Stimulated activated CD8-positive, alpha-beta memory T cell treated with anti-CD3 and anti-CD28 coated beads, Interleukin-12 subunit alpha, Interleukin-12 subunit beta, amount 100 ng/mL, for 1 hour (primary cell): Measurements from ENCODE around the gene ARID3A.

ENCODE experiments used
- DNase-seq: peaks from one replicate; pipeline ENCODE4 v3.0.0-alpha.2; 2020; ENCODE audit warnings: low read depth

Gene ARID3A

DNA sequence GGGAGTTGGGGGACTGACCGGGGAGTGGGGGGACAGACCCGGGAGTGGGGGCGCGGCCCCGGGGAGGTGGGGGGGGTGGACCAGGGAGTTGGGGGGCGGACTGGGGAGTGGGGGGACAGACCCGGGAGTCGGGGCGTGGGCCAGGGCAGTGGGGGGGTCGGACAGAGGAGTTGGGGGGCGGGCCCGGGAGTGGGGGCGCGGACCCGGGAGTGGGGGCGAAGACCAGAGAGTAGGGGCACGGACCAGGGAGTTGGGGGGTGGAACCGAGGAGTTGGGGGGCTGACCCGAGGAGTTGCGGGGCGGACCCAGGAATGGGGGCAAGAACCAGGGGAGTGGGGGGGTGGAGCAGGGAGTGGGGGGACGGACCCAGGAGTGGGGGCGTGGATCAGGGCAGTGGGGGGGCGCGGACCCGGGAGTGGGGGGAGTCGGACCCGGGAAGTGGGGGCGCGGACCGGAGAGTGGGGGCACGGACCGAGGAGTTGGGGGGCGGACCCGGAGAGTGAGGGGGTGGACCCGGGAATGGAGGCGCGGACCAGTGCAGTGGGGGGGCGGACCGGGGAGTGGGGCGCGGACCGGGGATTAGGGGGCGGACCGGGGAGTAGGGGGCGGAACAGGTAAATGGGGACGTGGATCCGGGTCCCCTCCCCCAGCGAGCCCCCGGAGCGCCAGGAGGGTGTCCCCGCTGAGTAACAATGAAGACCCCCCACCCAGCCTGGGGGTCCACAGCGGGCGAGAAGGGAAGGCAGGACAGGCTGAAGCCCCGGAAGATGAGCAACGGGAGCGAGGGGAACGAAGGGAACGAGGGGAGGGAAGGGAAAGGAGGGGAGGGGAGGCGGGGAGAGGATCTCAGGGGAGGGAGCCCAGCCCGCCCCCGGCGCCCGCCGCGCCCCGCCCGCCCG, 13.4 kb upstream of the ARID3A start:
- no peak for DNase-seq

DNA sequence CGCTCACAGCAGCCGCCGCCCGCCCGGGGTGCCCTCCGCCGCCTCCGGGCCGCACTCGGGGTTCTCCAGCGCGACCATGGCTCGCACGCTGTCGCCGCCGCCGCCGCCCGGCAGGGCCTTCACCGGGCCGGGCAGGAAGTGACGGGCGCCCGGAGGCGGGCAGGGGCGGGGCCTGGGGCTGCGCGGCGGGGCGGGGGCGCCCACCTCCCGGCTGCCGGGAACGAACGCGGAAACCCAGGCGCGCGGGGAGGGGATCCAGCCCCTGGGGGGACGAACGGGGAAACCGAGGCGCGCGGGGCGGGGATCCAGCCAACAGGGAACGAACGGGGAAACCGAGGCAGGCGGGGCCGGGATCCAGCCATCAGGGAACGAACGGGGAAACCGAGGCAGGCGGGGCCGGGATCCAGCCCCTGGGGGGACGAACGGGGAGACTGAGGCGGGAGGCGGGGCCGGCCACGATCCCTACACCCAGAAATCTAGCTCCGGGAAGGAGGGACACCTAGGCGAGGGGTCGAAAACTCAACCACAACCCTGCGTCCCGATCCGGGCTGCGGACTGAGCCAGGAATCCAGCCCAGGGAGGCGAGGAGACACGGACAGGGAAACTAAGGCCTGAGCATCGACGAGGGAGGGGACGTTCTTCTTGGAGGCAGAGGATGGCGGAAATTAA, 12.6 kb upstream of the ARID3A start, which contains the start of gene R3HDM4:
TSS of gene R3HDM4 (minus strand) at position 140 of the 669 bp plus-strand sequence. CDS start at position 78, 62 bp downstream.
- peak; percentile 68 for DNase-seq

DNA sequence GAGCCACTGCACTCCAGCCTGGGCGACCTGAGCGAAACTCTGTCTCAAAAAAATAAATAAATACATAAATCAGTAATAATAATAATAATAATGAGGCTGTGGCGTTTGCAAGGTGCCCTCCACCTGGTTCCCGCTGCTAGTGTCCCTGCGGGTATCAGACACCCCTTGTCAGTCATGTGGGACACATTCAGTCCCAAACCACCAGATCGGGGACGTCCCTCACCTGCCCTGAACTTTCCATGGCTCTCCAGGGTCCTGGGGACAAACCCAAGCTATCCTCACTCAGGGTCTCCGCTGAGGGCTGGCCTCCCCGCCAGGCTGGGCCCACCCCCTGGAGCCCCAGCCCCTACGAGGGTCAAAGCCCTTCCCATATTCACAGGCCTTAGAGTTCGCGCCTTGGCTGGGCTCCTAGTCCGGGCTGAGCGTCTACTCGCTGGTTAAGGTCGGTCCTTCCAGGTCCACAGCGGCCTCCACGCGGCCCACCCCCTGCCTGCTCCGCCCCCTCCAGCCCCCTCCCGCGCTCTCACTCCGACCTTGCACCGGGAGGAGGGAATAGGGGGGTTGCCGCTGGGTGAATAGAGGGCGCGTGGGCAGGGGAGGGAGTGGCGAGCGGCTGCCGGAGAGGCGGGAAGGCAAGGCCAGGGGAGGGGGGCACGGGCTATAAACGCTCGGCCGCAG, 9.1 kb upstream of the ARID3A start:
- DNase-seq, result no peak

DNA sequence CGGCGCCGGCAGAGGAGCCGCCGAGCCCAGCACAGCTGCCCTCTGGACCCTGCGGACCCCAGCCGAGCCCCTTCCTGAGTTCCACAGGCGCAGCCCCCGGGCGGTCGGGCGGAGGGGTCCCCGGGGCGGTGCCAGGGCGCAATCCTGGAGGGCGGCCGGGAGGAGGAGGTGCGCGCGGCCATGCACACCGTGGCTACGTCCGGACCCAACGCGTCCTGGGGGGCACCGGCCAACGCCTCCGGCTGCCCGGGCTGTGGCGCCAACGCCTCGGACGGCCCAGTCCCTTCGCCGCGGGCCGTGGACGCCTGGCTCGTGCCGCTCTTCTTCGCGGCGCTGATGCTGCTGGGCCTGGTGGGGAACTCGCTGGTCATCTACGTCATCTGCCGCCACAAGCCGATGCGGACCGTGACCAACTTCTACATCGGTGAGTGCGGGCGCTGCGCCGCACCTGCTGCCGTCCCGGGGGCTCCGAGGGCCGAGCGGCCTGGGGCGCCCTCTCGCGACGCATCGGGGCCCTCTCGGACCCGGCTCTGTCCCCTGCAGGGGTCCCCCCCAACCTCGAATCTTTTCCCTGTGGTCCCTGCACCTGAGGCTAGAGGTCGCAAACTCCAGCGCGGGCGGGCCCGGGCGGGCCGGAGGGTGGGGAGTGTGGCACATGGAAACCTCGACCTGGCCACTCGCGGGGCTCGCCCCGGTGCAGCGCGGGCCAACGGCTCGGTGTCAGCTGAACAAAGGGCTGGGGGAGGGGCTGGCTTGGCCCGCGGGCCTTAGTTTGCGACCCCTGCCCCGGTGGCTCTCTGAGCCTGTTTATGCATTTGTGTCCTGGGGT, 8.3 kb upstream of the ARID3A start, which contains the start of gene KISS1R:
TSS of gene KISS1R (plus strand) at position 11 of the 829 bp plus-strand sequence. CDS start at position 181, 170 bp downstream.
- no peak for DNase-seq

DNA sequence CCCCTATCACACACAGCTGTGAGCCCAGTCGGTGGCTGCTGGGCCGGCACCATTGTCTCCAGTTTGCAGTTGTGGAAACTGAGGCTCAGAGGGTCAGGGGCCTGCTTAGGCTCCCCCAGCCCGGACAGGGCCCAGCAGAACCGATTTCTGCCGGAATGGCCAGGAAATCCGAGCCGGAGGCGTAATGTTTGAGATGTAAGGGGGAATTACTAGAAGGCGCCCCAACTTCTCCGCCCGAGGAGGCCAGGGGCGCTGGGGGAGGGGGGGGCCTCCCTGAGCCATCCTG, 7.7 kb upstream of the ARID3A start:
- no peak for DNase-seq

- DNase-seq, result no peak
These were observed 7.2 kb upstream of the ARID3A start for GRCh38 chr19:918481-919198.

DNA sequence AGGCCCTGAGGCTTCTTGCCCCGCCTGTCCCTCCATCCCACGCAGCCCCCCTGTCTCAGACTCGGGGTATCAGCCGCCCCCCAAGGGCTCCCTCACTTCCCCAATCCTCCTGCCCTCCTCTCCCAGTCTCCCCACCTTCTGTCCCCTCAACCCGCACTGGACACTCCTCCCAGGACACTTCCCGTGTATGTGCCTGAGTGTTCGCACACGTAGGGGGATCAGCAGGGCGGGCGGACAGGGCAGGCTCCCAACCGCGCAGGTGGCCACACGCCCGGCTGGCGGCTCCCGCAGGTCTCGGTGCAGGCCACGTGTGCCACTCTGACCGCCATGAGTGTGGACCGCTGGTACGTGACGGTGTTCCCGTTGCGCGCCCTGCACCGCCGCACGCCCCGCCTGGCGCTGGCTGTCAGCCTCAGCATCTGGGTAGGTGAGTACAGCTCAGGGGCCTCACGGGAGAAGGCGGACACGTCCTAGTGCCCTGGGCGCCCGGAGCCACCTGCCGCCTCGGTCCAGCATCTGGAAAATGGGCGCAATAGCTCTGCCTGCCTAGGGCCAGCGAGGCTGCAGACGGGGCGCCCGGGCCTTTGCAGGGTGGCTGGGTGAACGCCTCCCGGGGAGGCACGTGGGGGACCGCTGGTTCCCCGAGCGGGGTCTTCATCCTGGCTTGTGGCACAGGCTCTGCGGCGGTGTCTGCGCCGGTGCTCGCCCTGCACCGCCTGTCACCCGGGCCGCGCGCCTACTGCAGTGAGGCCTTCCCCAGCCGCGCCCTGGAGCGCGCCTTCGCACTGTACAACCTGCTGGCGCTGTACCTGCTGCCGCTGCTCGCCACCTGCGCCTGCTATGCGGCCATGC, 6.4 kb upstream of the ARID3A start:
- DNase-seq, result no peak

- peak; percentile 50 for DNase-seq
These were observed 5.6 kb upstream of the ARID3A start for GRCh38 chr19:920051-920864.

- no peak for DNase-seq
These were observed 1.2 kb upstream of the ARID3A start for GRCh38 chr19:924553-925086.

DNA sequence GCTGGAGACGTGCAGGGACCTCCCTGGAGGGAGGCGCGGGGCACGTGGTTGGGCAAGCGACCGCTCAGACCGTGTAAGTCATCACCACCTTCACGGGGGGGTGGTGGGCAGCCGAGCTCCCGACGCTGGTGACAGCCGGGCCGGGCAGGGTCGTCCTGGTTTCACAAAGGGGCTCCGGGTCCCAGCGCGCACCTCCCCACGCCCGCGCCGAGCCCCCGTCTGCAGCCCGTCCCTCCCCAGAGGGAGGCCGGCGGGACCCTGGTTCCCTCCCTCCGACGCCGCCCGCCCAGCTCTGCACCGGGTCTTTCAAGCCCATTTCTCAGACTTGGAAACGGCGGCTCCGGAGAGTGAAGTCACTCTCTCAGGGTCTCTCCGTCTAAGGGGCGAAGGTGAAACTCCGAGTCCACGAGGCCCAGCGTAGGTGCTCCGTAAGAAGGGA, 729 bp upstream of the ARID3A start:
- DNase-seq, result no peak

DNA sequence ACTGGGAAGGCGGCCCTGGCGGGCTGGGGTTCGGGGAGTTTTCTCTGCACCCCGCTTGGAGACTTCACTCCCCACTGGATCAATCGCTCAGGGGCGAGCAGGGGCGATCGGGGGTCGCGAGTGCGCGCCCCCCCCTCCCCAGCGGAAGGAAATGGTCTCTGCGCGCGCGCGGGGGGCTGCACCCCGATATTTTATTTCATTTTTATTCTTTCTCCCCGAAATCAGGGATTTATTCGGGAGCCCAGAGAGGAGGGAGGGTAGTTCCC, 421 bp downstream of the ARID3A start:
- no peak for DNase-seq

DNA sequence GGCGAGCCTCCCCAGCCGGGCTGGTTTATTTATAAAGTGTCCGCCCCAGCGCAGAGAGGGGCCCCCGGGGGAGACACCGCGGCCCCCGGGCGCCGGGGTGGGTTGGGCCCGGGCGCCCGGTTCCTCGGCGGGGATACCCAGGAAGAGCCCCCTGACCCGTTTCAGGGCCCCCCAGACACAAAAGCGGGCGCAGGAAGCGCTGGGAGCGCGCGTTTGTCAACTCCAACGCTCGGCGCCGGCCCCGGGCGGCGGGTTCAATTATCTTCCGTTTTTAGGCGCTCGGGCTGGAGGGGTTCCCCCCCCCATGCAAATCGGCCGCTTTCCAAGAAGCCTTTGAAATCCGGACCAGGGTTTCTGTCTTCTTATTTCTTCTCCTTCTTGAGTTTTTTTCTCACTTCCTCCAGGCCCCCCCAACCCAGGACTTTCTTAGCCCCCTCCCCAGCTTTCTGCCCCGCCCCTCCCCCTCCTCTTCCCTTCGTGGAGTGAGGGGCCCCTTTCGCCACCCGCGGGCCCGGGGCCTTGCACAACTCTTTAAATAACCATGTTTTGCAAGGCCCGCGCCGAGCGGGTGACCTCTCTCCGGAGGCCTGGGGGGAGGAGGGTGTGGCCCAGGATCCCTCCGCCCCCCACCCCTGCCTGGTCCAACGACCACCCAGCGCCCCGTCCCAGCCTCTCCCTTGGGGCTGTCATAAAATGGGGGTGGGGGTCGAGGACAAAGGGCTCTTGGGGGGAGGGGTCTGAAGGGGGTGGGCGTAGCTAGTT, 935 bp downstream of the ARID3A start:
- DNase-seq, result no peak

GRCh38 chr19:927351-927779, 1.5 kb downstream of the ARID3A start:
- DNase-seq, result no peak

DNA sequence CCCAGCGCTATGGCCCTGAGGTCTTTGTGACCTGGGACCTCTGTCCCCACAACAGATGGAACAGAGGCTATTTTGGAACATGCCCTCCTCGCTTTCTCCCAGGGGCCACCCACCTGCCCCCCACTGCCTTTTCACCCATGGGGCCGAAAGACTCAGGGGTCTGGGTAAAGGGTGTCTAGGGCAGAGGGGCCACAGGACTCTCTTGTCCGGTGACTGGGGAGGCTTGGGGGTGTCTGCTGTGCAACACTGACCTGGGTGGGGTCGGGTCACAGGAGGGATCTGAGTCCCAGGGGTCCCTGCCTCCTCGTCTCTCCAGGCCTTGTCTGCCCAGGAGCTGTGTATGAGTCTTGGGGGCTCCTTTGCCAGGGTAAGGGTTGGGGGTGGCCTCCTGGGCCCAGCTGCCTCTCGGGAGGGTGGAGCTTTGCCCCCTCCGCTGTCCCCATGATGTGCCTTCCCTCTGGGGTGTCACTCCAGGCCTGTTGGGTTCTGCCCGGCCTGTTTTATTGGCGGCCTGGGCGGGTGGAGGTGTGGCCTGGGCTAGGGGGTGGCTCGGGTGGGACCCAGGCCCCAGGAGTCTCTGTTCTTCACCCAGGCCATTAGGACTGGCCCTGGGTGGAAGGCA, 2.1 kb downstream of the ARID3A start:
- no peak for DNase-seq

DNA sequence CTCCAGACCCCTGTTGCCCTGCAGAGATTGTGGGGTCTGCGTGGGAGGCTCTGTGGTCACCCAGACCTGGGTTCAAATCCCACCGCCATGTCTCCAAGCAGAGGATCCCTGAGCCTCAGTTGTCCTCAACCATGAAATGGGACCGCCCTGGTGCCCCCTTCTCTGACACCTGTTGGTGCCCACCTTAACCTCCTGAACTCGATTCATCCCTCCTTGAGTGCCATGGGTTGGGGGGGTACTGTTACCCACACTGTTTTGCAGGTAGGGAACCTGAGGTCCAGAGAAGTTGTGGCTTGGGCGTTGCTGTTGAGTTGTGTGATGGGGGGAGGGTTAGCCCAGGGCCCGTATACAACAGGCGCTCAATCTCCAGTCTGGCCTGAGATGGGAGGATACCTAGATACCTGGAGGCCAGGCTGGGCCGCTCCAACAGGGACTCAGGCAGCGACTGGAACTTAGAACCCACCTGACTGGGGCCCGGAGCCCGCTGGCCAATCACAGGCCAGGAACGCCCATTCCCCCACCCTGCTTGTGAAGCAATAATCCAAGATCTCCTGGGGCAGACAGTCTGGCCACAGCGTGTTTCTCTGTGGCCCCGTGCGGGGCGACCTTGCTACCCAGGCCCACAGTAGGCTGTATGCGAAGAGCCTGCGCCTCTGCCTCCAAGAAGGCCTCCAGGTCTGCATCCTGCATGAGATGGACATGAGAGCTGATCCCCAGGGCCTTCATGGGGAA, 2.8 kb downstream of the ARID3A start:
- DNase-seq, result no peak

DNA sequence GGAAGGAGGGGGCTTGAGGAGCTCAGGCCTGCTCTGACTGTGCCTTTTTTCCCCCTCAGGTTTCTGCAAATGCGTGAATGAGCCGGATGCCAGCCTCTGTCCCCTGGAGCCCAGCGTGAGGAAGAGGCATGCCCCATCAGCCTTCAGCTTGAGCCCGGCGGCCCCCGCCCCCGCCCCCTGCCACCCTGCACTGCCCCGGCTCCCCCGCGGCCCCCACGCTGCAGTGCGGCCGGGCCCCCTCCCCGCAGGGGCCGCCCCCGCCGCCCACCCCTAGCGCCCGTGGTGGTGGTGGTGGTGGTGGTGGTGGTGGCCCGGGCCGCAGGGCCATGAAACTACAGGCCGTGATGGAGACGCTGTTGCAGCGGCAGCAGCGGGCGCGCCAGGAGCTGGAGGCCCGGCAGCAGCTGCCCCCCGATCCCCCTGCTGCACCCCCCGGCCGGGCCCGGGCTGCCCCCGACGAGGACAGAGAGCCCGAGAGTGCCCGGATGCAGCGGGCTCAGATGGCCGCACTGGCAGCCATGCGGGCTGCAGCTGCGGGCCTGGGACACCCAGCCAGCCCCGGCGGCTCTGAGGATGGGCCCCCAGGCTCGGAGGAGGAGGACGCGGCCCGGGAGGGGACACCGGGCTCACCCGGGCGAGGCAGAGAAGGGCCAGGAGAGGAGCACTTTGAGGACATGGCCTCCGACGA, 3.5 kb downstream of the ARID3A start:
- no peak for DNase-seq

- no peak for DNase-seq
These were observed 4.0 kb downstream of the ARID3A start for GRCh38 chr19:929891-930258.
